KMS-11 (cell line): Measurements from ENCODE around the gene COL11A2.

ENCODE experiments used
- H2AFZ ChIP-seq: fragments of 200-600 bp; sonication (generic); 2 replicates; pipeline ENCODE4 v1.6.1; 2016; ENCODE audit warnings: antibody characterized with exemption, mixed run types, low read depth
- H3K27ac ChIP-seq: fragments of 200-600 bp; sonication (generic); 2 replicates; pipeline ENCODE4 v1.6.1; 2016; ENCODE audit warnings: mild to moderate bottlenecking, mixed run types
- H3K27me3 ChIP-seq: fragments of 200-600 bp; sonication (generic); 2 replicates; pipeline ENCODE4 v1.6.1; 2017; ENCODE audit warnings: mild to moderate bottlenecking, low read depth, mixed run types, moderate library complexity; ENCODE audit not compliant: insufficient read depth
- H3K36me3 ChIP-seq: fragments of 200-600 bp; sonication (generic); 2 replicates; pipeline ENCODE4 v1.6.1; 2017; ENCODE audit warnings: mild to moderate bottlenecking, mixed run types; ENCODE audit not compliant: insufficient read depth
- H3K4me1 ChIP-seq: fragments of 200-600 bp; sonication (generic); 2 replicates; pipeline ENCODE4 v1.6.1; 2016; ENCODE audit warnings: mild to moderate bottlenecking, low read depth, mixed run types; ENCODE audit not compliant: poor library complexity, severe bottlenecking
- H3K4me2 ChIP-seq: fragments of 200-600 bp; sonication (generic); 2 replicates; pipeline ENCODE4 v1.7.0; 2016; ENCODE audit warnings: mild to moderate bottlenecking, mixed run types
- H3K4me3 ChIP-seq: fragments of 200-600 bp; sonication (generic); IDR thresholded peaks from 2 replicates; pipeline ENCODE4 v1.6.1; 2017; ENCODE audit warnings: low read depth, low read length, mixed read lengths; ENCODE audit not compliant: insufficient read depth
- H3K79me2 ChIP-seq: fragments of 200-600 bp; sonication (generic); 2 replicates; pipeline ENCODE4 v1.6.1; 2016; ENCODE audit warnings: low read depth, mixed run types; ENCODE audit not compliant: insufficient read depth
- H3K9ac ChIP-seq: fragments of 200-600 bp; sonication (generic); 2 replicates; pipeline ENCODE4 v1.6.1; 2016; ENCODE audit warnings: mild to moderate bottlenecking, mixed run types
- H4K20me1 ChIP-seq: fragments of 200-600 bp; sonication (generic); 2 replicates; pipeline ENCODE4 v1.6.1; 2016; ENCODE audit warnings: mild to moderate bottlenecking, mixed run types; ENCODE audit not compliant: insufficient read depth
- TF ChIP-seq, protein P1 (sequence below): fragments of 200-600 bp; sonication (generic); conservative IDR thresholded peaks from 2 replicates; pipeline ENCODE4 v1.6.1; 2017; ENCODE audit warnings: low read depth, mild to moderate bottlenecking, antibody characterized with exemption, low read length, moderate library complexity, mixed read lengths

Gene COL11A2

DNA sequence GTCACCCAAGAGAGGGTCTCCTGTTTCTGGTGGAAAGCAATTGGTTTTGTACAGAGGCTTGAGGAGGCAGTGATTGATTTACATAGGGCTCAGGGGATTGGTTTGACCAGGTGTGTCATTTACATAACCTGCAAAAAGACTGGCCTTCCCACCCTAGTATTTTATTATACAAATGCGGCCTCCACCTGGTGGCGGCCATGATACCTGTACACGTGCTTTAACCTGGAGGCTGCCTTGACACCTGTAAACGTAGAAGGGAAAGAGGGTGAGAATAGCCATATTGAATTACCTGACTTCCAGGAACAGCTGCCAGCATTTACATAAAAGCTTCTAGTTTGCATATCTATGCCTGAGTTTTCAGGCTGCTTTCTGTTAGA is 67.8 kb downstream of the COL11A2 start:
- Histone ChIP-seq H3K4me1 (no peaks in the 10 kb centered on the region), H3K36me3 (no peaks in the 10 kb centered on the region), H2AFZ (no peak overlapping the region), H3K79me2 (no peaks in the 10 kb centered on the region), H3K4me2 (no peak overlapping the region), H3K27me3 (no peaks in the 10 kb centered on the region; the same call in 1 of the 2 replicates), H4K20me1 (no peaks in the 10 kb centered on the region), H3K9ac (no peak overlapping the region), H3K27ac (no peak overlapping the region), H3K4me3 (no peak overlapping the region)
- TF ChIP-seq, protein P1, sequence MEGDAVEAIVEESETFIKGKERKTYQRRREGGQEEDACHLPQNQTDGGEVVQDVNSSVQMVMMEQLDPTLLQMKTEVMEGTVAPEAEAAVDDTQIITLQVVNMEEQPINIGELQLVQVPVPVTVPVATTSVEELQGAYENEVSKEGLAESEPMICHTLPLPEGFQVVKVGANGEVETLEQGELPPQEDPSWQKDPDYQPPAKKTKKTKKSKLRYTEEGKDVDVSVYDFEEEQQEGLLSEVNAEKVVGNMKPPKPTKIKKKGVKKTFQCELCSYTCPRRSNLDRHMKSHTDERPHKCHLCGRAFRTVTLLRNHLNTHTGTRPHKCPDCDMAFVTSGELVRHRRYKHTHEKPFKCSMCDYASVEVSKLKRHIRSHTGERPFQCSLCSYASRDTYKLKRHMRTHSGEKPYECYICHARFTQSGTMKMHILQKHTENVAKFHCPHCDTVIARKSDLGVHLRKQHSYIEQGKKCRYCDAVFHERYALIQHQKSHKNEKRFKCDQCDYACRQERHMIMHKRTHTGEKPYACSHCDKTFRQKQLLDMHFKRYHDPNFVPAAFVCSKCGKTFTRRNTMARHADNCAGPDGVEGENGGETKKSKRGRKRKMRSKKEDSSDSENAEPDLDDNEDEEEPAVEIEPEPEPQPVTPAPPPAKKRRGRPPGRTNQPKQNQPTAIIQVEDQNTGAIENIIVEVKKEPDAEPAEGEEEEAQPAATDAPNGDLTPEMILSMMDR, result no peak

DNA sequence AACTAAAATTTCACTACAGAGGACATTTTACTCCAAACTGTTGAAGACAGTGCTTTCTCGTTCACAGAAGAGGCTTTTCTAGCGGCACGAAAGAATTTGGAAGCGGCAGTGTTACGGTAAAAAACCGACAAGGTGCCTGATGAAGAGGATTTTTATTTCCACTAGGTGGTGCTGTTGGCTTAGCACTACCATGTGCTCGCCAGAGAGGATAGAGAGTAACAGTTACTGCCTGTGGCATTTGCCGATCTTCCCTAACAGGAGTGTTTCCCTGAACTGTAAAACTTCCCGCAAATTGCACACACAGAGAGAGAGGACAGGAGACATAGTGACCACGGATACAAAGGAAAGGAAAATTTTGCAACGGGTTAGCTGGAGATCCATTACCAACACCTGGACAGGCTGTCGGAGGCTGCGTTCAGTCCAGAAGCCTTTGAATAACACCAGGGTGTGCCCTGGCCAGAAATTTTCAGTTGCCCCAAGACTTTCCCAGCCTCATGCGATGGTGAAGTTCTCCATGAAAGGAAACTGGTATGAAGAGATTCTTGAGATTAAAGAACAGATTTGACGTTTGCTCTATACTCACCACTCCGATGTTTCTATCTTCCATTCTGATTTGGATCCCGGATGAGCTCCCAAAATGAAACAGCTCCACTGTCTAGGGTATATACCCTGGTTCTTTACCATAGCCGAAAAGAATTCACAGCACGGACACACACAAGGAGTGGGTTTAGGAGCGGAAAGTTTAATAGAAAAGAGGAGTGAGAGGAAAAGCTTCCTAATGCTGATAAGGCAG is 68.3 kb downstream of the COL11A2 start:
- no peak overlapping the region for H3K4me2 ChIP-seq
- H3K79me2 ChIP-seq, result no peaks in the 10 kb centered on the region
- no peaks in the 10 kb centered on the region for H3K36me3 ChIP-seq
- H3K4me1 ChIP-seq, result no peaks in the 10 kb centered on the region
- H2AFZ ChIP-seq, result no peak overlapping the region
- H3K27ac ChIP-seq, result no peak overlapping the region
- TF ChIP-seq, protein P1, result peak; percentile 87
- H3K4me3 ChIP-seq, result no peak overlapping the region
- no peaks in the 10 kb centered on the region for H4K20me1 ChIP-seq
- no peak overlapping the region for H3K9ac ChIP-seq
- no peaks in the 10 kb centered on the region; the same call in 1 of the 2 replicates for H3K27me3 ChIP-seq

DNA sequence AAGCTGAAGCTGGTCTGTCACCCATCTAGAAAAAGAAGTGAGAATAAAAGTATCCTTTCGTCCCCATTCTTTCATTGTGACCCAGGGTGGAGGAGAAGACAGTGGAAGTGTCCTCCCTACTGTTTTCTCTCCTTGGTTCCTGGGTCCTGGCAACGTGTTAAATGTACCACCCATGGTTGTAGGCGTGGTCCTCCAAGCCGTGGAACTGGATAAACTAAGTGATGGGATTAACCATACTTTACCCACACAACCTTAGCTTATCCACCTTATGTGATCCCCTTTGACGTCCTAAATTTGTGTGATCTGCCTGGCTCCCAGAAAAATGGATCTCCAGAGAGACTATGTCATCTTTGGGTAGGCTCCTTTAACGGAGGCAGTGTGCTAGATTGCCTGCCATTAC is 69.1 kb downstream of the COL11A2 start:
- H3K4me3 ChIP-seq, result no peak overlapping the region
- no peak overlapping the region for H3K4me2 ChIP-seq
- no peak overlapping the region for H3K27ac ChIP-seq
- TF ChIP-seq, protein P1, result no peak
- no peaks in the 10 kb centered on the region; the same call in 1 of the 2 replicates for H3K27me3 ChIP-seq
- no peak overlapping the region for H2AFZ ChIP-seq
- no peaks in the 10 kb centered on the region for H3K36me3 ChIP-seq
- no peaks in the 10 kb centered on the region for H3K79me2 ChIP-seq
- no peaks in the 10 kb centered on the region for H4K20me1 ChIP-seq
- no peak overlapping the region for H3K9ac ChIP-seq
- no peaks in the 10 kb centered on the region for H3K4me1 ChIP-seq

DNA sequence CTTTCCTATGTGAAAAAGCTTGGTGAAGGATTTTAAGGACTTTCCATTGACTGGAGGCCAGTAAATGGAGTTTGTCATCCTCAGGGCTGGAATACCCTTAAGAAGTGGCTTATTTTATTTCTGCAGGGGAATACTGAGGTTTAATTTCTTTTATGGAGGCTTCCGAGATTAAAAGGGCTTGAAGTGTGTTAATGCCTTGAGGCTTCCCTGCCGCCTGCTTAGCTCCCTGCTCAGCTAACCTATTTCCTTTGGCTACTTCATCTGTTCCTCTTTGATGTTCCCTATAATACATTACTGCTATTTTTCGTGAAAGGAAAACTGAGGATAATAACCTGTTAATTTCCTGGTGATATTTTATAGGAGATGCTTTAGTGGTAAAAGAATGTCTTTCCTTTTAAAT is 72.3 kb downstream of the COL11A2 start:
- Histone ChIP-seq H3K27ac (no peak overlapping the region), H3K9ac (no peak overlapping the region), H3K4me2 (no peak overlapping the region), H2AFZ (no peak overlapping the region), H3K27me3 (no peaks in the 10 kb centered on the region; the same call in 1 of the 2 replicates), H4K20me1 (no peaks in the 10 kb centered on the region), H3K4me1 (no peaks in the 10 kb centered on the region), H3K4me3 (no peak overlapping the region), H3K36me3 (no peaks in the 10 kb centered on the region), H3K79me2 (no peaks in the 10 kb centered on the region)
- TF ChIP-seq, protein P1, result no peak
